Measurements from ENCODE around the gene MVB12B. TPM values are rescaled to one million over a fixed set of nuclear protein-coding genes. Genes with fewer than 3 reads are reported as not detected.

MVB12B gene
- total RNA-seq, 1 donor: 5.4 TPM

Small RNAs within 50 kb of the gene (small RNA-seq; reads per million reads assigned to genes)
- gene RF00108: not detected
